ENCODE measurements around the gene MRPL22. TPM values are rescaled to one million over a fixed set of nuclear protein-coding genes. Genes with fewer than 3 reads are reported as not detected.
"Not testable (repeated sequence)": the region's sequence is repeated elsewhere in the genome, so short reads cannot be mapped to it uniquely, and the experiment has no call there.

The MRPL22 gene
- total RNA-seq, 1 donor from 2014 or later = 41.9 TPM

- intact Hi-C loops (cut with micrococcal nuclease) = no loop called here
- Mint-ChIP-seq H3K27me3 (peaks cover 30% of the 10 kb centered on the region), H3K9me3 (peaks cover 3% of the 10 kb centered on the region), H3K4me1 (no peaks in the 10 kb centered on the region), H3K27ac (no peak overlapping the region), H3K4me3 (no peak overlapping the region), H3K36me3 (ENCODE audit: low read depth) (no peaks in the 10 kb centered on the region)
- no peak for TF ChIP-seq CTCF (IDR thresholded peaks at IDR 0.05)
- no peak for ATAC-seq (ENCODE audit: low read depth)
- DNase-seq = no peak
- CTCF ChIA-PET = no interaction called here
- POLR2A ChIA-PET = no interaction called here
Measured at GRCh38 chr5:155001523-155001922, 60.6 kb downstream of the MRPL22 start.

GRCh38 chr5:155002722-155003121 lies 61.8 kb downstream of the MRPL22 start:
- DNase-seq; POLR2A ChIA-PET; H3K27ac Mint-ChIP-seq; ATAC-seq (ENCODE audit: low read depth); H3K9me3 Mint-ChIP-seq; H3K4me3 Mint-ChIP-seq; H3K36me3 Mint-ChIP-seq (ENCODE audit: low read depth); intact Hi-C loops (cut with micrococcal nuclease); CTCF ChIA-PET; H3K4me1 Mint-ChIP-seq: not testable (repeated sequence)
- peaks cover 30% of the 10 kb centered on the region for H3K27me3 Mint-ChIP-seq

GRCh38 chr5:155004138-155004744 lies 63.4 kb downstream of the MRPL22 start:
- ChIA-PET CTCF (interaction anchor here (1.0 kb wide), 1 partner anchor 354 kb away, joined by 4 read pairs; no protein-coding TSS in a partner anchor), POLR2A (no interaction called here)
- ATAC-seq (ENCODE audit: low read depth) (no peak), DNase-seq (no peak)
- Mint-ChIP-seq H3K4me3 (no peak overlapping the region), H3K4me1 (no peaks in the 10 kb centered on the region), H3K27me3 (peaks cover 21% of the 10 kb centered on the region), H3K36me3 (ENCODE audit: low read depth) (no peaks in the 10 kb centered on the region), H3K27ac (no peak overlapping the region), H3K9me3 (peaks cover 3% of the 10 kb centered on the region)
- intact Hi-C loops (cut with micrococcal nuclease) = no loop called here
- no peak for TF ChIP-seq CTCF (IDR thresholded peaks at IDR 0.05)

- H3K27ac Mint-ChIP-seq; ATAC-seq (ENCODE audit: low read depth); H3K4me3 Mint-ChIP-seq; H3K4me1 Mint-ChIP-seq; DNase-seq; H3K36me3 Mint-ChIP-seq (ENCODE audit: low read depth); POLR2A ChIA-PET; CTCF ChIA-PET; intact Hi-C loops (cut with micrococcal nuclease); H3K9me3 Mint-ChIP-seq: not testable (repeated sequence)
- H3K27me3 Mint-ChIP-seq = peaks cover 14% of the 10 kb centered on the region
Measured at GRCh38 chr5:155006265-155006664, 65.4 kb downstream of the MRPL22 start.

- Mint-ChIP-seq H3K9me3 (peaks cover 3% of the 10 kb centered on the region), H3K36me3 (ENCODE audit: low read depth) (no peaks in the 10 kb centered on the region), H3K27me3 (peaks cover 15% of the 10 kb centered on the region), H3K4me3 (no peak overlapping the region), H3K4me1 (no peaks in the 10 kb centered on the region), H3K27ac (no peak overlapping the region)
- POLR2A ChIA-PET = no interaction called here
- no peak for ATAC-seq (ENCODE audit: low read depth)
- TF ChIP-seq CTCF (IDR thresholded peaks at IDR 0.05) = no peak
- DNase-seq = no peak
- intact Hi-C loops (cut with micrococcal nuclease) = no loop called here
- CTCF ChIA-PET = no interaction called here
Measured at GRCh38 chr5:155008669-155009068, 67.8 kb downstream of the MRPL22 start.

GRCh38 chr5:155010881-155011280 lies 70.0 kb downstream of the MRPL22 start:
- no peak for TF ChIP-seq CTCF (IDR thresholded peaks at IDR 0.05)
- Mint-ChIP-seq H3K36me3 (ENCODE audit: low read depth) (no peaks in the 10 kb centered on the region), H3K4me3 (no peak overlapping the region), H3K27ac (no peak overlapping the region), H3K27me3 (peaks cover 13% of the 10 kb centered on the region), H3K4me1 (no peaks in the 10 kb centered on the region), H3K9me3 (no peaks in the 10 kb centered on the region)
- ATAC-seq (ENCODE audit: low read depth) (no peak), DNase-seq (no peak)
- CTCF ChIA-PET = no interaction called here
- POLR2A ChIA-PET = no interaction called here
- intact Hi-C loops (cut with micrococcal nuclease) = no loop called here
